SK-N-SH (cell line): Measurements from ENCODE around the gene CALN1. TPM values are rescaled to one million over a fixed set of nuclear protein-coding genes. Genes with fewer than 3 reads are reported as not detected.

Experiments
- CTCF ChIA-PET: fragments of 300-600, 350-600 bp; formaldehyde crosslinking; extraction: SDS; loops from one replicate; lab custom pipeline; 2021; lab: Yijun Ruan, JAX
- POLR2A ChIA-PET: fragments of 350-600 bp; sonication (Branson Sonifier 250); formaldehyde crosslinking; extraction: SDS; loops from one replicate; lab custom pipeline; 2020; ENCODE audit warnings: antibody characterized with exemption, inconsistent platforms; lab: Yijun Ruan, JAX
- DNase-seq: peaks from one replicate; pipeline ENCODE4 v3.0.0; 2012
- H2AFZ ChIP-seq: fragments of 200-600 bp; sonication (generic); 2 replicates; pipeline ENCODE4 v1.8.1; 2016; ENCODE audit warnings: antibody characterized with exemption, mild to moderate bottlenecking, low read depth
- H3F3A ChIP-seq: fragments of 200-600 bp; sonication (generic); replicated peaks from 2 replicates; pipeline ENCODE3; 2016; ENCODE audit warnings: antibody characterized with exemption, mild to moderate bottlenecking; ENCODE audit not compliant: insufficient read depth
- H3K27ac ChIP-seq, 2 experiments: fragments of 200-500 bp in 1 of 2; fragments of 200-600 bp in 1 of 2; sonication (Bioruptor generic) in 1 of 2; sonication (generic), shearing (Covaris generic) in 1 of 2; 2 replicates each; pipeline versions ENCODE4 v1.5.1 to v1.6.1; 2014 to 2016; ENCODE audit warnings: low read depth in 2 of 2, inconsistent platforms in 1 of 2, low read length in 1 of 2, mild to moderate bottlenecking in 1 of 2, mixed read lengths in 1 of 2
- H3K27me3 ChIP-seq: fragments of 200-600 bp; sonication (generic), shearing (Covaris generic); 2 replicates; pipeline ENCODE4 v1.6.1; 2016; ENCODE audit warnings: mixed run types; ENCODE audit not compliant: insufficient read depth
- H3K36me3 ChIP-seq, 2 experiments: fragments of 200-500 bp in 1 of 2; fragments of 200-600 bp in 1 of 2; sonication (Bioruptor generic) in 1 of 2; sonication (generic) in 1 of 2; replicated peaks in 1 of 2; 2 replicates each; pipeline versions ENCODE3 to v1.5.1; 2014 to 2016; ENCODE audit warnings: low read length in 1 of 2, mild to moderate bottlenecking in 1 of 2; ENCODE audit not compliant: insufficient read depth in 2 of 2, control insufficient read depth in 1 of 2
- H3K4me1 ChIP-seq, 2 experiments: fragments of 200-500 bp in 1 of 2; fragments of 200-600 bp in 1 of 2; sonication (Bioruptor generic) in 1 of 2; sonication (generic), shearing (Covaris generic) in 1 of 2; 2 replicates each; pipeline versions ENCODE4 v1.5.1 to v1.6.1; 2014 to 2016; ENCODE audit warnings: low read depth in 1 of 2, low read length in 1 of 2, mixed run types in 1 of 2; ENCODE audit not compliant: insufficient read depth in 2 of 2, control insufficient read depth in 1 of 2
- H3K4me2 ChIP-seq: fragments of 200-600 bp; sonication (generic), shearing (Covaris generic); 2 replicates; pipeline ENCODE4 v1.6.1; 2017; ENCODE audit warnings: mixed run types
- H3K4me3 ChIP-seq, 2 experiments: fragments of 200-500 bp in 1 of 2; fragments of 200-600 bp in 1 of 2; sonication (Bioruptor generic) in 1 of 2; sonication (generic), shearing (Covaris generic) in 1 of 2; 2 replicates each; pipeline versions ENCODE4 v1.5.1 to v1.8.1; 2014 to 2016; ENCODE audit warnings: low read depth in 2 of 2, inconsistent platforms in 1 of 2, low read length in 1 of 2, mild to moderate bottlenecking in 1 of 2, mixed read lengths in 1 of 2, moderate library complexity in 1 of 2
- H3K79me2 ChIP-seq: fragments of 200-600 bp; sonication (generic); 2 replicates; pipeline ENCODE4 v1.8.1; 2017; ENCODE audit warnings: mild to moderate bottlenecking; ENCODE audit not compliant: insufficient read depth
- H3K9ac ChIP-seq: fragments of 200-600 bp; sonication (generic); 2 replicates; pipeline ENCODE4 v1.6.1; 2017; ENCODE audit warnings: mixed run types
- H3K9me2 ChIP-seq: fragments of 200-600 bp; sonication (generic); 2 replicates; pipeline ENCODE4 v1.6.1; 2017; ENCODE audit warnings: mixed run types
- H3K9me3 ChIP-seq: fragments of 200-600 bp; sonication (generic); 2 replicates; pipeline ENCODE4 v1.6.1; 2017; ENCODE audit warnings: mixed run types, mild to moderate bottlenecking, moderate library complexity
- H4K20me1 ChIP-seq: fragments of 200-600 bp; sonication (generic); 2 replicates; pipeline ENCODE4 v1.6.1; 2017; ENCODE audit warnings: mild to moderate bottlenecking, mixed run types; ENCODE audit not compliant: insufficient read depth
- CHD2 ChIP-seq: fragments of 150-350 bp; IDR thresholded peaks from 2 replicates; pipeline ENCODE4 v1.6.1; 2018; ENCODE audit warnings: low read length; ENCODE audit not compliant: partially characterized antibody
- CTCF ChIP-seq: fragments of 200-600 bp; sonication (generic); IDR thresholded peaks from 2 replicates; pipeline ENCODE4 v1.6.1; 2017; ENCODE audit warnings: antibody characterized with exemption, mild to moderate bottlenecking, moderate library complexity
- ELF1 ChIP-seq: IDR thresholded peaks from 2 replicates; pipeline ENCODE4 v1.4.0; 2012
- EP300 ChIP-seq, 2 experiments: IDR thresholded peaks; 2 replicates each; pipeline versions ENCODE4 v1.4.0 to v1.6.1; 2012; ENCODE audit warnings: borderline replicate concordance in 1 of 2, low read depth in 1 of 2, low read length in 1 of 2
- FOXJ3 ChIP-seq: sonication (generic); formaldehyde crosslinking; IDR thresholded peaks from 2 replicates; pipeline ENCODE4 v1.5.1; 2020; ENCODE audit warnings: mild to moderate bottlenecking, missing genetic modification reagents
- FOXM1 ChIP-seq: IDR thresholded peaks from 2 replicates; pipeline ENCODE4 v1.4.0; 2012; ENCODE audit warnings: low read depth, mild to moderate bottlenecking
- GABPA ChIP-seq: IDR thresholded peaks from 2 replicates; pipeline ENCODE4 v1.4.0; 2012; ENCODE audit warnings: low read depth, mild to moderate bottlenecking
- MAX ChIP-seq: IDR thresholded peaks from 2 replicates; pipeline ENCODE4 v1.4.0; 2012; ENCODE audit warnings: low read depth
- NRF1 ChIP-seq: IDR thresholded peaks from 2 replicates; pipeline ENCODE4 v1.6.1; 2012; ENCODE audit warnings: low read depth, mild to moderate bottlenecking, low read length
- PBX3 ChIP-seq: IDR thresholded peaks from 2 replicates; pipeline ENCODE4; 2012
- POLR2AphosphoS5 ChIP-seq: IDR thresholded peaks from 2 replicates; pipeline ENCODE4 v1.6.1; 2012; ENCODE audit warnings: low read depth, low read length
- RAD21 ChIP-seq: IDR thresholded peaks from 2 replicates; pipeline ENCODE4 v1.6.1; 2012; ENCODE audit warnings: mild to moderate bottlenecking, low read length
- RCOR1 ChIP-seq: fragments of 150-350 bp; IDR thresholded peaks from 2 replicates; pipeline ENCODE4 v1.6.1; 2017; ENCODE audit warnings: antibody characterized with exemption, low read length
- RFX5 ChIP-seq: IDR thresholded peaks from 2 replicates; pipeline ENCODE4 v1.6.1; 2012; ENCODE audit warnings: mild to moderate bottlenecking, improper control_type of control experiment, low read length
- SMC3 ChIP-seq: IDR thresholded peaks from 2 replicates; pipeline ENCODE4 v1.6.1; 2012; ENCODE audit warnings: low read depth, low read length, improper control_type of control experiment
- TAF1 ChIP-seq: IDR thresholded peaks from 2 replicates; pipeline ENCODE4 v1.6.1; 2012; ENCODE audit warnings: low read depth, mild to moderate bottlenecking, low read length, moderate library complexity, borderline replicate concordance
- TCF12 ChIP-seq: IDR thresholded peaks from 2 replicates; pipeline ENCODE4 v1.4.0; 2012
- USF1 ChIP-seq: IDR thresholded peaks from 2 replicates; pipeline ENCODE4 v1.4.0; 2012; ENCODE audit warnings: low read depth, borderline replicate concordance
- YY1 ChIP-seq: IDR thresholded peaks from 2 replicates; pipeline ENCODE4 v1.4.0; 2012; ENCODE audit warnings: low read depth, mild to moderate bottlenecking
- ZBTB33 ChIP-seq: IDR thresholded peaks from 2 replicates; pipeline ENCODE4 v1.4.0; 2012; ENCODE audit warnings: low read depth, borderline replicate concordance
- WGBS: methylation state at CpG from one replicate; pipeline ENCODE4 v1.1.6; 2017; ENCODE audit warnings: low lambda C conversion rate; 5-methylcytosine and 5-hydroxymethylcytosine counted together
- polyA plus RNA-seq, 3 experiments: library from polyadenylated mRNA; depleted of rRNA; stranded (reverse); fragments of >200 nt; gene quantifications; 2 replicates each; pipeline ENCODE4 v1.2.3, GENCODE V29; 2012

The CALN1 gene
- polyA plus RNA-seq, 1 of the 3 experiments (the other 2 are of a cell fraction), result not detected

- 0% methylated on average over 3 of the region's 3 CpGs for WGBS
- H3K79me2 ChIP-seq, result no peaks in the 10 kb centered on the region
- no peaks in the 10 kb centered on the region for H3F3A ChIP-seq
- no peaks in the 10 kb centered on the region for H4K20me1 ChIP-seq
- no peak for DNase-seq
- no peaks in the 10 kb centered on the region for H3K9me2 ChIP-seq
- H3K4me3 ChIP-seq, result no peak overlapping the region
- no peak overlapping the region for H3K27ac ChIP-seq
- TF ChIP-seq CHD2 (no peak), RAD21 (no peak), FOXJ3 (CRISPR knock-in tag) (no peak), FOXM1 (no peak), PBX3 (no peak), GABPA (no peak), ZBTB33 (no peak), RFX5 (no peak), NRF1 (no peak), EP300 (IDR thresholded peaks at IDR 0.05; ENCODE audit: borderline replicate concordance in 1 of 2, low read depth in 1 of 2, low read length in 1 of 2) (no peak), ELF1 (no peak), CTCF (no peak)
- POLR2A ChIA-PET, result no interaction called here
- CTCF ChIA-PET, result interaction anchor here (1.9 kb wide), 1 partner anchor 21 kb away, joined by 10 read pairs; no protein-coding TSS in a partner anchor
- no peak overlapping the region for H3K9ac ChIP-seq
- H3K9me3 ChIP-seq, result no peaks in the 10 kb centered on the region
- H2AFZ ChIP-seq, result no peak overlapping the region
- no peaks in the 10 kb centered on the region for H3K36me3 ChIP-seq
- H3K4me2 ChIP-seq, result no peak overlapping the region
- H3K27me3 ChIP-seq, result no peaks in the 10 kb centered on the region
- no peaks in the 10 kb centered on the region for H3K4me1 ChIP-seq
These were observed 639.4 kb downstream of the CALN1 start for GRCh38 chr7:71772779-71773178.

GRCh38 chr7:71770269-71770907 lies 641.8 kb downstream of the CALN1 start:
- Histone ChIP-seq H3K4me1 (no peaks in the 10 kb centered on the region), H3K36me3 (no peaks in the 10 kb centered on the region), H3K9ac (no peak overlapping the region), H2AFZ (no peak overlapping the region), H3K9me3 (no peaks in the 10 kb centered on the region), H3K4me2 (no peak overlapping the region), H3K9me2 (no peaks in the 10 kb centered on the region), H3K27ac (no peak overlapping the region), H3F3A (no peaks in the 10 kb centered on the region), H3K27me3 (no peaks in the 10 kb centered on the region), H3K79me2 (no peaks in the 10 kb centered on the region), H3K4me3 (no peak overlapping the region), H4K20me1 (no peaks in the 10 kb centered on the region)
- 20% methylated on average over 11 of the region's 11 CpGs for WGBS
- POLR2A ChIA-PET, result no interaction called here
- DNase-seq, result no peak
- CTCF ChIA-PET, result no interaction called here
- no peak for TF ChIP-seq USF1
- no peak for TF ChIP-seq SMC3
- TF ChIP-seq TCF12, result no peak
- no peak for TF ChIP-seq ZBTB33
- no peak for TF ChIP-seq TAF1
- TF ChIP-seq RCOR1, result no peak
- TF ChIP-seq YY1, result no peak
- no peak for TF ChIP-seq POLR2AphosphoS5
- no peak for TF ChIP-seq ELF1
- no peak for TF ChIP-seq CHD2
- TF ChIP-seq RFX5, result no peak
- no peak for TF ChIP-seq MAX
